HCT116 (cell line): ENCODE results near the gene CCDC85B. TPM values are rescaled to one million over a fixed set of nuclear protein-coding genes. Genes with fewer than 3 reads are reported as not detected.

ENCODE experiments used
- ATAC-seq: fragments of 200-7000 bp; cut with Tn5 transposase; 2 replicates; pipeline ENCODE4 v1.9.1; 2020; ENCODE audit warnings: mild to moderate bottlenecking, moderate library complexity
- BruUV-seq: library from RNA; stranded (reverse); fragments of 400-500 nt; replicated peaks from 2 replicates; lab custom pipeline; 2021; lab: Mats Ljungman, UMichigan
- CTCF ChIA-PET: fragments of 300-600 bp; sonication (Branson Sonifier 250); formaldehyde crosslinking; loops from one replicate; lab custom pipeline; 2021; ENCODE audit warnings: antibody characterized with exemption; lab: Charles Lee
- POLR2A ChIA-PET: fragments of 300-600, 350-600 bp; sonication (Branson Sonifier 250); formaldehyde crosslinking; loops from one replicate; lab custom pipeline; 2021; ENCODE audit warnings: antibody characterized with exemption; lab: Charles Lee
- RAD21 ChIA-PET, 2 experiments: fragments of 300-600 bp; sonication (Branson Sonifier 250); formaldehyde crosslinking; loops; one replicate each; lab custom pipeline; 2023; ENCODE audit warnings: low total read pairs in 2 of 2; ENCODE audit not compliant: uncharacterized antibody in 2 of 2, unreplicated experiment in 2 of 2, low non-redundant PET in 1 of 2; lab: Charles Lee
- DNase-seq: peaks from one replicate; pipeline ENCODE4 v3.0.0-alpha.2; 2010; ENCODE audit warnings: low read depth, low spot score
- H2AFZ ChIP-seq: fragments of 200-600 bp; shearing (Covaris generic), sonication (generic); 2 replicates; pipeline ENCODE4 v1.6.1; 2017; ENCODE audit warnings: low read depth, mixed run types, mixed read lengths, antibody characterized with exemption, low read length; ENCODE audit not compliant: poor library complexity, severe bottlenecking
- H3K27ac ChIP-seq: 2 replicates; pipeline ENCODE4 v1.5.1; 2012; ENCODE audit warnings: low read depth, low read length
- H3K27me3 ChIP-seq: fragments of 200-600 bp; sonication (generic); 2 replicates; pipeline ENCODE4 v1.6.1; 2016; ENCODE audit warnings: mixed run types, low read length, mixed read lengths; ENCODE audit not compliant: insufficient read depth
- H3K36me3 ChIP-seq, 2 experiments: fragments of 200-500 bp in 1 of 2; fragments of 200-600 bp in 1 of 2; sonication (Bioruptor generic) in 1 of 2; sonication (generic) in 1 of 2; 2 replicates each; pipeline versions ENCODE4 v1.5.1 to v1.6.1; 2014 to 2016; ENCODE audit warnings: low read length in 2 of 2, inconsistent platforms in 1 of 2, mixed read lengths in 1 of 2, mixed run types in 1 of 2; ENCODE audit not compliant: insufficient read depth in 2 of 2, control insufficient read depth in 1 of 2
- H3K4me1 ChIP-seq, 2 experiments: fragments of 200-600 bp in 1 of 2; sonication (generic) in 1 of 2; 2 replicates each; pipeline versions ENCODE4 v1.5.1 to v1.6.1; 2012 to 2017; ENCODE audit warnings: low read length in 2 of 2, inconsistent platforms in 1 of 2, mild to moderate bottlenecking in 1 of 2, mixed read lengths in 1 of 2, mixed run types in 1 of 2, moderate library complexity in 1 of 2; ENCODE audit not compliant: insufficient read depth in 2 of 2, control insufficient read depth in 1 of 2
- H3K4me2 ChIP-seq: fragments of 200-600 bp; sonication (generic); 2 replicates; pipeline ENCODE4 v1.6.1; 2017; ENCODE audit warnings: mixed run types, low read length, mixed read lengths
- H3K4me3 ChIP-seq, 2 experiments: fragments of 200-600 bp in 1 of 2; sonication (generic) in 1 of 2; replicated peaks in 1 of 2; 2 replicates each; pipeline ENCODE4 v1.5.1; 2011 to 2016; ENCODE audit warnings: low read length in 2 of 2, control low read depth in 1 of 2, low read depth in 1 of 2, mild to moderate bottlenecking in 1 of 2, mixed read lengths in 1 of 2, mixed run types in 1 of 2
- H3K79me2 ChIP-seq: fragments of 200-600 bp; sonication (generic); 2 replicates; pipeline ENCODE4 v1.6.1; 2017; ENCODE audit warnings: mild to moderate bottlenecking, mixed run types, low read length, moderate library complexity, mixed read lengths; ENCODE audit not compliant: insufficient read depth
- H3K9ac ChIP-seq: fragments of 200-600 bp; sonication (generic); 2 replicates; pipeline ENCODE4 v1.6.1; 2016; ENCODE audit warnings: low read length, mixed read lengths
- H3K9me2 ChIP-seq: fragments of 200-600 bp; sonication (generic), shearing (Covaris generic); 2 replicates; pipeline ENCODE4 v1.6.1; 2017; ENCODE audit warnings: mixed run types, mild to moderate bottlenecking, moderate library complexity; ENCODE audit not compliant: insufficient read depth
- H3K9me3 ChIP-seq, 2 experiments: fragments of 200-500 bp in 1 of 2; fragments of 200-600 bp in 1 of 2; sonication (Bioruptor generic) in 1 of 2; sonication (generic) in 1 of 2; 2 replicates each; pipeline ENCODE4 v1.6.1; 2014 to 2017; ENCODE audit warnings: low read length in 2 of 2, mixed read lengths in 2 of 2, inconsistent platforms in 1 of 2, low read depth in 1 of 2, mild to moderate bottlenecking in 1 of 2, mixed run types in 1 of 2, moderate library complexity in 1 of 2; ENCODE audit not compliant: control insufficient read depth in 1 of 2, insufficient read depth in 1 of 2
- H4K20me1 ChIP-seq: fragments of 200-600 bp; sonication (generic), shearing (Covaris generic); 2 replicates; pipeline ENCODE4 v1.6.1; 2017; ENCODE audit warnings: mixed run types, mild to moderate bottlenecking, moderate library complexity; ENCODE audit not compliant: insufficient read depth
- EZH2phosphoT487 ChIP-seq: fragments of 200-600 bp; IDR thresholded peaks from 2 replicates; pipeline ENCODE4 v1.6.1; 2018; ENCODE audit warnings: antibody characterized with exemption, borderline replicate concordance
- MAX ChIP-seq: IDR thresholded peaks from 2 replicates; pipeline ENCODE4 v1.6.1; 2012
- POLR2A ChIP-seq: IDR thresholded peaks from 2 replicates; pipeline ENCODE4 v1.7.0; 2011; ENCODE audit warnings: borderline replicate concordance; ENCODE audit not compliant: insufficient read depth, insufficient read length; ENCODE audit errors: extremely low read depth
- POLR2AphosphoS5 ChIP-seq: IDR thresholded peaks from 2 replicates; pipeline ENCODE4 v1.6.1; 2011; ENCODE audit warnings: mild to moderate bottlenecking, low read depth, low read length, moderate library complexity
- RAD21 ChIP-seq: IDR thresholded peaks from 2 replicates; pipeline ENCODE4 v1.6.1; 2012; ENCODE audit warnings: low read depth, mild to moderate bottlenecking
- SIN3A ChIP-seq: IDR thresholded peaks from 2 replicates; pipeline ENCODE4 v1.6.1; 2012; ENCODE audit warnings: low read depth
- SRF ChIP-seq: IDR thresholded peaks from 2 replicates; pipeline ENCODE4 v1.6.1; 2012; ENCODE audit warnings: low read depth
- TCF7L2 ChIP-seq: IDR thresholded peaks from 2 replicates; pipeline ENCODE4 v1.7.0; 2011; ENCODE audit warnings: borderline replicate concordance, inconsistent platforms; ENCODE audit not compliant: insufficient read depth, insufficient read length; ENCODE audit errors: extremely low read depth
- ZBTB33 ChIP-seq: IDR thresholded peaks from 2 replicates; pipeline ENCODE4 v1.6.1; 2011; ENCODE audit warnings: mild to moderate bottlenecking, low read length, moderate library complexity; ENCODE audit not compliant: insufficient replicate concordance; ENCODE audit errors: extremely low read depth
- ZFX ChIP-seq: fragments of 450-650 bp; IDR thresholded peaks from 2 replicates; pipeline ENCODE4 v1.6.1; 2017
- ZNF274 ChIP-seq: fragments of 200-500 bp; sonication (Bioruptor generic); IDR thresholded peaks from 2 replicates; pipeline ENCODE4 v1.6.1; 2014; ENCODE audit warnings: mild to moderate bottlenecking, low read depth, low read length, inconsistent platforms
- intact Hi-C: fragments of 100-400 bp; cut with micrococcal nuclease; formaldehyde crosslinking; loops from 2 replicates; pipeline ENCODE4 v1.10.0; 2022
- total RNA-seq: library from RNA; stranded (reverse); gene quantifications from one replicate; pipeline ENCODE4 v1.2.1, GENCODE V29; 2021; ENCODE audit not compliant: unreplicated experiment

The CCDC85B gene
- total RNA-seq, 1 experiment from 2014 or later: 84.3 TPM

- H3K4me2 ChIP-seq: no peak overlapping the region
- ChIA-PET RAD21 (no interaction called here), POLR2A (no interaction called here), CTCF (no interaction called here)
- H3K9me2 ChIP-seq: no peaks in the 10 kb centered on the region
- no peaks in the 10 kb centered on the region for H3K79me2 ChIP-seq
- ATAC-seq: no peak
- no peak overlapping the region for H3K4me3 ChIP-seq
- no peak for DNase-seq
- H3K9me3 ChIP-seq: no peaks in the 10 kb centered on the region
- no peaks in the 10 kb centered on the region for H4K20me1 ChIP-seq
- H3K36me3 ChIP-seq: no peaks in the 10 kb centered on the region
- no TSS peak for BruUV-seq
- no peaks in the 10 kb centered on the region for H3K27me3 ChIP-seq
- H2AFZ ChIP-seq: no peak overlapping the region
- H3K9ac ChIP-seq: no peak overlapping the region
- no peak overlapping the region for H3K27ac ChIP-seq
- TF ChIP-seq EZH2phosphoT487: no peak
- TF ChIP-seq POLR2AphosphoS5: no peak
- no peak for TF ChIP-seq TCF7L2
- no peak for TF ChIP-seq MAX
- TF ChIP-seq ZNF274: no peak
- no peak for TF ChIP-seq ZBTB33
- no peak for TF ChIP-seq SIN3A
- no peak for TF ChIP-seq RAD21
- TF ChIP-seq ZFX: no peak
- TF ChIP-seq SRF: no peak
- no peak for TF ChIP-seq POLR2A
- intact Hi-C loops: no loop called here
- peaks cover 6 to 16% of the 10 kb centered on the region in 2 experiments; a peak in 3 of 4 replicates for H3K4me1 ChIP-seq
Measured at GRCh38 chr11:65934014-65934413, 43.5 kb downstream of the CCDC85B start.
